DMS114 treated with DMSO at 0.1 percent for 48 hours (cell line): ENCODE results near the gene MSI2.

Experiments
- DNase-seq: peaks from one replicate; lab custom pipeline; 2025; ENCODE audit not compliant: unreplicated experiment; lab: John Stamatoyannopoulos, UW

The MSI2 gene

GRCh38 chr17:57517273-57517631 is 260.9 kb downstream of the MSI2 start:
- DNase-seq: no peak

DNA sequence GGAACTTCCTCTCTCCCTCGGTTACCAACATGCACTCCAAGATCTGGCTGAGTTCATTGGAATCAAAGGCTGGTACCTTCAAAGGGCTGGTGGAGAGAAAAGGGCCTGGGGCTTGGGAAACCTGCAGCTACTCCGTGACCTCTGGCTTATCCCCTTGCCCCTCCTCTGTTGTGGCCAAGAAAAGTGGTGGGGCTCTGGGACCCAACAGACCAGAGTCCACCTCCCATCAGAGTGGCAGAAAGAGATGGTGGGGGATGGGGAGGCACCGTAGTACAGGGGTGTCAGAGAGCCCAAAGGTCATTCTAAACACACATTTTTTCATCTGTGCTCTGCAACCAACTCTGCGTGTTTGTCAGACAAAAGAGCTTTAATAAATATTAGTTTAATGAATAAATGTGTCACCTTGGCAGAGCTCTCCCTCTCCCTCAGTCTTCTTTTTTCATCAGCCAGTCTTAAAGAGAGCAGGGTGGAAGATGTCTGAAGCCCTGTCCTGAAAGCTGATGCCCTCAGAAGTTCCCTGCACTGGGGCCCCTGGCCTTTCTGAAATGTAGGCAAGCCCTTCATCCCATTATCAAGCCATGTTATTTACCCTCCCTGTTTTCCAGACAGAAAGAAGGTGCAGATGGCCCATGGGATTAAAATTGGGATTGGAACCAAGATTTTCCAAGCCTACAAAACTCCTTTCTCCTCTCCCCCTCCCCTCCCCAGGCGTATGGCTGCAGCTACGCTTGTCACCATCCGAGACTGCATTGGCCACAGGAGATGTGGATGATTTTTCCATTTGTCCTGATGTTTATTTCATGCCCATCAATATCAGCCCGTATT is 261.5 kb downstream of the MSI2 start:
- DNase-seq: no peak

GRCh38 chr17:57518587-57519581 is 262.6 kb downstream of the MSI2 start:
- DNase-seq: no peak

DNA sequence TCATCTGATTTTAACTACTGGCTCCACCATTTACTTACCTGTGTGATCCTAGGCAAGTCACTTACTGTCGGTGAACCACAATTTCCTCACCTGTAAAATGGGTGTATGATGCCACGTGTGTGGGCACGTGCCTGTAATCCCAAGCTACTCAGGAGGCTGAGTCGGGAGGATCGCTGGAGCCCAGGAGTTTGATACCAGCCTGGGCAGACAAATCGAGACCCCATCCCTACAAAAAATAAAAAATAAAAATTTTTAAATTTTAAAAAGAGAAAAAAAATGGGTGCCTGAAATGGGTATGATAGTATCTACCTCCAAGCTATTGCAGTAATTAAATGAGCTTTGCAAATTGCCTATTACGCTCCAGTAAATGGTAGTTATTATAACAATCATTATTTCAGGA is 263.5 kb downstream of the MSI2 start:
- no peak for DNase-seq

- no peak for DNase-seq
These were observed 265.3 kb downstream of the MSI2 start for GRCh38 chr17:57521606-57522005.

- no peak for DNase-seq
These were observed 266.0 kb downstream of the MSI2 start for GRCh38 chr17:57522042-57523005.

- DNase-seq: no peak
These were observed 267.8 kb downstream of the MSI2 start for GRCh38 chr17:57523926-57524632.

GRCh38 chr17:57524839-57525568 is 268.7 kb downstream of the MSI2 start:
- DNase-seq: no peak

GRCh38 chr17:57527221-57528057 is 271.1 kb downstream of the MSI2 start:
- DNase-seq: no peak

DNA sequence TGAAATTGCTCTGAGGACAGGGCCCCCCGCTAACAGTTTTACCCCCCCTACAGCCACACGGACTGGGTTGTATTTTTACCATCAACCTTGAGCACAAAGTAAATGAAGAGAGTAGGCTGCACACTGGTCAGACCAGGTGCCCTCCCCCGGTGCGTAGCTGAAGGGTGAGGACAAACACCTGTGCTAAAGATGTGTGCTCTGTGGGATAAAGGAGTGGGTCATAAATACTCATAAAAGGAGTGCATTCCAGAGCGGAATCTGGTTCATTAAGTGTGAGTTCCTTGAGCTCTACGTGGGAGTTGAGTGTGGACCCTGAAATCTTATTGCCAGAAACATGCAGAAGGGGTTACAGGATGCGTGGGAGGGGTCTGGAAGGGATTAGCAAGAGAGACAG is 271.7 kb downstream of the MSI2 start:
- no peak for DNase-seq

GRCh38 chr17:57530026-57530425 is 273.7 kb downstream of the MSI2 start:
- DNase-seq: no peak

DNA sequence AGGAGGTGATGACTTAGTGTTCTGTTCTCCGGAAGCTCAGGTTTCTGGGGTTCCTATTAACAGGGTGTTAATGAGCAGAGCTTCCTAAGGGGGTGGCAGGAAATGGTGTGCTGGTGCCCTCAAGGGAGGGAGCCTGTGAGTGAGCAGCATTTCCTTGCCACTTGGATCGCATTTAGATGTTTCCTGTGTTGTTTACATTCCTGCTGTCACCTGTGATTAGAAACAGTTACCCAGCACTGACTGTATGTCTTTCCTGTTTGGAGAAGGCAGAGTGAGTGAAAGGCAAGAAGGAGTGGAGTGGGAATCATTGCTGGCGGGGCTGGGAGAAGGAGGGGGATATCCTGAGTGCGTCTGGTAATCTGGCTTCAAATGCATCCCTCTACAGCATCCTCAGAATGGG is 274.2 kb downstream of the MSI2 start:
- no peak for DNase-seq

DNA sequence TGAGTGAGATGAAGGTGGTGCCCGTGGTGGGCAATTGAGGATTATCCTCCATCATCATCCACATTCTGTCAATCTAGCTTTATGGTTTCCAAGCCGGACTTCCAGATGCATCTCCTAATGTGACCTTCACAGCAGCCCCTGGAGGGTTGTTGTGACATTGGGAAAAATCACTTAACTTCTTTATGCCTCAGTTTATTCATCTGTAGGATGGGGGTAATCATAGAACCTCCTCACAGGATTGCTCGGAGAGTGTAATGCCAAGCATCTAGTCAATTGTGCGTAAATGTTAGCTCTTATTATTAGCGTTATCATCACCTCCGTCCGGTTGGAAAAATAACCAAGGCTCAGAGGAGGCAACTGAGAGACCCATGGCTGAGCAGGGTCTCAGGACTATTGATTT is 274.8 kb downstream of the MSI2 start:
- no peak for DNase-seq

DNA sequence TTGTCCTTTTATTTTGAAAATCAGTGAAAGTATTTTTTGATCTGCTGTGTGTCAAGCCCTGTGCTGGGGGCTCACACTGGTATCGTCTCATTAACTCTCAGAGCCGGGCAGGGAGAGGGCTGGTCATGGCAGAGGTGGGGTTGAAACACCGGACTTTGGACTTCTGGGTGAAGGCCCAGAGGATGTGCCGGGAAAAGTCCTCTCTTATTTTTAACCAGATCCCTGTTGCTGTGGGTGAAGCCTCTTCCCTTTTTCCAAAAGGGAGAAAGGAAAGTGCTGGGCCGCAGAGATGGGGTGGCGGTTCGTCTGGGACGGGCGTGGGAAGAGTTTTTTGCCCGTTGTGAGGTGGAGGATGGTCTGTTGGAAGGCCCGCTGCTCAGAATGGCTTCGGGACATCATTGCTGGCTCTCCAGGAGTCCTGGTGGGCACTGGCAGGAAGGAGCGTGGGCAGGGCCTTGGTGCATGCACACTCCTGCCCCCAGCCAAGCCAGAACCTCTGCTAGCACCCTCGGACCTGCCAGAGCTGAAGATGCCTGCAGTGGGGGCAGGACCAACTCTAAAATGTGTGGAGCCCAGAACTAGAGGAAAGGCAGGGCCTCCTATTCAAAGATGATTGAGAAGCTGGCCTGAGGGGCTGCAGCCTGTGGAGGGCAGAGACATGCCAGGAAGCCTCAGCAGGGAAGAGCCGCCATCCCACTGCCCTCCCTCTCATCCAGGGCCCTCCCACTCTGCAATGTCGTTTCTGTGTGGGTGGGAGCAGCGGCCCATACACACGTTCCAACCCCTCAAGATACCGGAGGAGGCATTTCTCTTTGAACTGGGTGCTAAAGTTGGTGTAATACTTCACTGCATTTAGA is 275.6 kb downstream of the MSI2 start:
- no peak for DNase-seq

DNA sequence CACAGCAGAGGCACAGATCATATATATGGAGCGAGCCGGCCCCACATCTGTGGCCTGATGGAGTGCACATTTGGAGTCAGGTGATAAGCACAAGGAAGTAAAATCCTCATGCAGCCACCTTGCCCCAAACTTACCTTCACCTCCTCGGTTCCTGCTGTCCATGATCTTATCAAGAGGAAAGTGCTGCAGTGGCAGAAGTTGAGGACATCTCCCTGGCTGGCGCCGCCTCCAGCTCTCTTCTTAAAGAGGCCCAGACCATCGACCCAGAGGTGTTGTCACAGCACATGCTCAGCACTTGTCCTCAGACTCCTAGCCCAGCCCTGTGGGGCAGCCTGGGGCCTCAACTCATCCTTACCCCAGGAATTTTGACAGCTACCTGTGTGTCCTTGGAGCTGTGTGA is 276.2 kb downstream of the MSI2 start:
- DNase-seq: no peak

GRCh38 chr17:57532966-57533365 is 276.6 kb downstream of the MSI2 start:
- no peak for DNase-seq

DNA sequence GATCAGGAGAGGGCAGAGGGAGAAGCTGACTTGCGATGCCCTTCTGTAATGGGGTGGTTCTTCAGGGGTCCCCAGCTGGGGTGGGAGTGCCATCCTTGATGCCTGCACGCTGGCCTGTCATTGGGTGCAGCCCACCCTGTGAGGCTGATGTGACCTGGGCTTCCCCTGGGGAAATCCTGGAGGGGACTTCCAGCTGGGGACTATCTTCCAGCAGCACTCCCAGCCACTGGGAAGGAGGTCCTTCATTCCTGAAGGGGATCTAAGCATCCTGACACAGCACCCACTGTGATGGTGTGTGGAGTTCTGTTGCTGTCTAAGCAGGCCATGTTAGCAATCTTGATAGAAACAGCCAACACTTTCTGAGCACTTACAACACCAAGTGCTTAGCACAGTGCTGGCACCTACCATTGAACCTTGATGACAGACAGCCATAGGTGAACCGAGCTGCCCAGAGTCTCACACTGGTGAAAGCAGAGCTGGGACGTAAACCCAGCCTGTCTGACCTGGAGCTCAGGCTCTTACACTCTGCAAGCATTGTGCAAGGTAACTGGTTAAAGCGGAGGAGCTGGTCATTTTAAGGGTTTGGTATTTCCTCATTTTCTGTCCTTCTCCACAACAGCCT is 277.5 kb downstream of the MSI2 start:
- no peak for DNase-seq
